Progenitor cell of endocrine pancreas (in vitro differentiated cells): ENCODE results near the gene SPNS2. TPM values are rescaled to one million over a fixed set of nuclear protein-coding genes. Genes with fewer than 3 reads are reported as not detected.

Source experiments
- DNase-seq: peaks from one replicate; pipeline ENCODE4 v3.0.0; 2021; ENCODE audit warnings: low spot score; ENCODE audit not compliant: unreplicated experiment
- H3K27ac Mint-ChIP-seq: 2 replicates; pipeline ENCODE4 v1.8.0; 2021; ENCODE audit warnings: mild to moderate bottlenecking, moderate library complexity, mixed read lengths
- H3K27me3 Mint-ChIP-seq: 2 replicates; pipeline ENCODE4 v1.8.0; 2021; ENCODE audit warnings: mixed read lengths
- H3K36me3 Mint-ChIP-seq: 2 replicates; pipeline ENCODE4 v1.8.0; 2022; ENCODE audit warnings: mixed read lengths; ENCODE audit not compliant: insufficient read depth
- H3K4me1 Mint-ChIP-seq: 2 replicates; pipeline ENCODE4 v1.8.0; 2021; ENCODE audit warnings: low read depth, mixed read lengths
- H3K4me3 Mint-ChIP-seq: 2 replicates; pipeline ENCODE4 v1.8.0; 2021; ENCODE audit warnings: low read depth, mild to moderate bottlenecking, moderate library complexity, mixed read lengths
- H3K9me3 Mint-ChIP-seq: 2 replicates; pipeline ENCODE4 v1.8.0; 2021; ENCODE audit warnings: low read depth, mixed read lengths
- total RNA-seq: library from RNA; stranded (reverse); gene quantifications from 2 replicates; pipeline ENCODE4 v1.2.1, GENCODE V29; 2021
- TF ChIP-seq, protein P1 (sequence below): fragments of 200-600 bp; sonication (generic); IDR thresholded peaks from one replicate; pipeline ENCODE4 v1.5.0; 2021; ENCODE audit warnings: antibody characterized with exemption, mild to moderate bottlenecking; ENCODE audit not compliant: unreplicated experiment

The SPNS2 gene
- total RNA-seq, 1 donor from 2014 or later, result 0.60 TPM

DNA sequence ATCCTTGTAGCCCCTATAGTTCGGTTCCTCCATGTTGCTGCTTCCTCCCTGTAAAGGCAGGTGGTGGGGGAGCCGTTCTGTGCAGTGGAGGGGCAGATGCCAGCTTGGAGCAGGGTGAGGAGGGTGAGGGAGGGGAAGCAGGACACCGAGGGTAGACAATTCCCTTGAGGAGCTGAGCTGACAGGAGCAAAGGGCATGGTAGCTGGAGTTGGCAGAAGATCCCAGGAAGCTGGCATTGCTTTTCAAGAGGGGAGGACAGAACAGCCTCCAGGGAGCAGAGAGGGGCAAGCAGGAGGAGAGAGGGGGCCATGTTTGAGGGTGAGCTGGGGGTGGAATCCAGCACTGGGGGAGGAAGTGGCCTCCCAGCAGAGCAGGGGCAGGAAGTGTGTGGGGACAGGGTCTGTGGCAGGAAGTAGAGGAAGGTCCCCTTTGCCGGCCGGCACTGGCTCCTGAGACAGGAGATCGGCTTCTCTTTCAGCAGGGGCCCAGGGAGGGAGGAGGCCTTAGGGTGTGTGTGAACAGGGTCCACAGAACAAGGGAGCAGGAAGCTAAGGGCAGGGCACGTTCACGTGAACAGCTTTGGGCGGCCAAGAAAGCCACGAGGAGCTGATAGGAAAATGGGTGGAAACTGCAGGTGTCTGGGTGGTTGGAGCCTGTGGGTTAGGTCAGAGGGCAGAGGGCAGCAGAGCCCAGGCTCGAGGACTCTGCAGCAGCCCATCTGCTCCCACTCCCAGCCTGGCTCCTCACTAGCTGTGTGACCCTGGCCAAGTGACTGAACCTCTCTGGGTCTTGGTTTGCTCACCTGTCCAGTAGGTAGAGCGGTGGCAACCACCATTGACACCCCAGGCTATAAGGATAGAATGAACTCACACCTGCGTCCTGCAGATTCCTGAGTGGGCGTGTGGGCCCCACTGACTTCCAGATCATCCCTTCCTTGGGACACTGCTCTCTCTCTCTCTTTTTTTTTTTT is 17.5 kb upstream of the SPNS2 start:
- TF ChIP-seq, protein P1, sequence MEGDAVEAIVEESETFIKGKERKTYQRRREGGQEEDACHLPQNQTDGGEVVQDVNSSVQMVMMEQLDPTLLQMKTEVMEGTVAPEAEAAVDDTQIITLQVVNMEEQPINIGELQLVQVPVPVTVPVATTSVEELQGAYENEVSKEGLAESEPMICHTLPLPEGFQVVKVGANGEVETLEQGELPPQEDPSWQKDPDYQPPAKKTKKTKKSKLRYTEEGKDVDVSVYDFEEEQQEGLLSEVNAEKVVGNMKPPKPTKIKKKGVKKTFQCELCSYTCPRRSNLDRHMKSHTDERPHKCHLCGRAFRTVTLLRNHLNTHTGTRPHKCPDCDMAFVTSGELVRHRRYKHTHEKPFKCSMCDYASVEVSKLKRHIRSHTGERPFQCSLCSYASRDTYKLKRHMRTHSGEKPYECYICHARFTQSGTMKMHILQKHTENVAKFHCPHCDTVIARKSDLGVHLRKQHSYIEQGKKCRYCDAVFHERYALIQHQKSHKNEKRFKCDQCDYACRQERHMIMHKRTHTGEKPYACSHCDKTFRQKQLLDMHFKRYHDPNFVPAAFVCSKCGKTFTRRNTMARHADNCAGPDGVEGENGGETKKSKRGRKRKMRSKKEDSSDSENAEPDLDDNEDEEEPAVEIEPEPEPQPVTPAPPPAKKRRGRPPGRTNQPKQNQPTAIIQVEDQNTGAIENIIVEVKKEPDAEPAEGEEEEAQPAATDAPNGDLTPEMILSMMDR, result no peak
- Mint-ChIP-seq H3K36me3 (no peaks in the 10 kb centered on the region), H3K4me1 (peaks cover 12% of the 10 kb centered on the region), H3K4me3 (no peak overlapping the region), H3K9me3 (no peaks in the 10 kb centered on the region), H3K27me3 (peaks cover 4% of the 10 kb centered on the region), H3K27ac (peak overlapping the region; percentile 71)
- DNase-seq, result no peak

DNA sequence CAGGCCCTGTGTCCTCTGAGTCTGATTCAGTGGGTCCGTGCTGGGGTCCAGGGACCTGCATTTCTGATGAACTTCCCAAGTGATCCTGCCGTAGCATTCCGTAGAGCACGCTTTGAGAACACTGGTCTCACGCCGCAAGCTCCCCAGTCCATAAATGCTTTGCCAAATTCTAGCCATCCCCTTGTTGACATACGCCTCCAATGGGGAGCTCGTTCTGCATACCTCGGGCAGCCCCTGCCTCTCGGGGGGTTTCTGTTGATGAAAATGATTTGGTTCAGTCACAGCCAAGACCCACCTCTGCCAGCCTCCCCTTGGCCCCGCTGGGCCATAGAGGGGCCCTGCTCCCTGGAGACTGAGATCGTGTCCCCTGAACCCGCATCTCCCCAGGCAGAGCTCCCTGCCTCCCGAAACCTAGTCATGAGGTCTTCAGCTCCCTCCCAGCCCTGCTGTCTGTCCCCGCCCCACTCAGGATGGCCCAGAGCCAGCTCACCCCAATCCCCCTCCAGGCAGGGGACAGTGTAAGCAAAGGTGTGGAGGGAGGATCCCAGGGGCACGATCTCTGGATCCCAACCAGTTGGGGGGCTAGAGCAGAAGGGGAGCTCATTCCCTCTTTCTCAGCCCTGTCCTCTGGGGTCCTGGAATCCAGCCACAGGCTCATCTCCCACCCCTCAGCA is 16.2 kb upstream of the SPNS2 start:
- Mint-ChIP-seq H3K9me3 (no peaks in the 10 kb centered on the region), H3K27ac (no peak overlapping the region), H3K36me3 (no peaks in the 10 kb centered on the region), H3K27me3 (peaks cover 4% of the 10 kb centered on the region), H3K4me1 (peaks cover 12% of the 10 kb centered on the region), H3K4me3 (no peak overlapping the region)
- TF ChIP-seq, protein P1, result no peak
- DNase-seq, result no peak

DNA sequence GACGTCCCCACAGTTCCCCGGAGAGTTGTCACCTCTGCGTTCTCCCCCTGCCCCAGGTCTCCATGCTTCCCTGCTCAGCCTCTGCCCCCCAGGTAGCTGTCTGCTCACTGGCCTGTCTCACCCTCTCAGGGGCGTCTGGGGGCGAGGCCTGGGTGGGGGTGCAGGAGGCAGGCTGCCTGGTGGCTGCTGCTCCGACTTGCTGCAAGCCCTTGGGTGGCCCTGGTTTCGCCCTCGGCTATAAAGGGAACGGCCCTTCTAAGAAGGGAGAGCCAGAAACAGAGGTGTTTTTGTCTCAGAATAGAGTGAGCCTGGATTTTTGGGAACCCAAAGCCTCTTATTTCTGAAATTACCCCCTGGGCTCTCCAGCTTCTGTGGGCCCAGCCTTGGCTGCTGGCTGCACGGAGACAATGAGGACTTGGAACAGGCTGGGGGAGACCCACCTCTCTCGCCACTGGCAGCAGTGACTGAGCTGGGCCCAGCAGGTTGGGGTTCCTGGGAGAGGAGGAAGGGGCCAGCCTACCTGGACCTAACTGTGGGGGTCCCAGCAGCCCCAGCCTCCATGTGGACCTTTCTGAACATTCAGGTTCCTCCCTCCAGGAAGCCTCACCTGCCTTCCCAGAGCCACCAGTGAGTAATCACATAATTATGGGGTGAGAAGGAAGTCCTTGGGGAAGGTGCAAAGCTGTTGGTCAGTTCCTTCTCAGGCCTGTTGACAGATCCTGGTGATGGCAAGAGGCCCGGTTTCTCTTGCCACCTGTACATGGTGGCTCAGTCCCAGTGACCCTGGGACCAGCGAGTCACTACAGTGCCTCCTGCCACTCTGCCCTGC is 15.5 kb upstream of the SPNS2 start:
- no peaks in the 10 kb centered on the region for H3K36me3 Mint-ChIP-seq
- H3K4me3 Mint-ChIP-seq, result no peak overlapping the region
- peaks cover 4% of the 10 kb centered on the region for H3K27me3 Mint-ChIP-seq
- no peak overlapping the region for H3K27ac Mint-ChIP-seq
- H3K4me1 Mint-ChIP-seq, result peaks cover 12% of the 10 kb centered on the region
- no peaks in the 10 kb centered on the region for H3K9me3 Mint-ChIP-seq
- no peak for DNase-seq
- TF ChIP-seq, protein P1, result no peak

DNA sequence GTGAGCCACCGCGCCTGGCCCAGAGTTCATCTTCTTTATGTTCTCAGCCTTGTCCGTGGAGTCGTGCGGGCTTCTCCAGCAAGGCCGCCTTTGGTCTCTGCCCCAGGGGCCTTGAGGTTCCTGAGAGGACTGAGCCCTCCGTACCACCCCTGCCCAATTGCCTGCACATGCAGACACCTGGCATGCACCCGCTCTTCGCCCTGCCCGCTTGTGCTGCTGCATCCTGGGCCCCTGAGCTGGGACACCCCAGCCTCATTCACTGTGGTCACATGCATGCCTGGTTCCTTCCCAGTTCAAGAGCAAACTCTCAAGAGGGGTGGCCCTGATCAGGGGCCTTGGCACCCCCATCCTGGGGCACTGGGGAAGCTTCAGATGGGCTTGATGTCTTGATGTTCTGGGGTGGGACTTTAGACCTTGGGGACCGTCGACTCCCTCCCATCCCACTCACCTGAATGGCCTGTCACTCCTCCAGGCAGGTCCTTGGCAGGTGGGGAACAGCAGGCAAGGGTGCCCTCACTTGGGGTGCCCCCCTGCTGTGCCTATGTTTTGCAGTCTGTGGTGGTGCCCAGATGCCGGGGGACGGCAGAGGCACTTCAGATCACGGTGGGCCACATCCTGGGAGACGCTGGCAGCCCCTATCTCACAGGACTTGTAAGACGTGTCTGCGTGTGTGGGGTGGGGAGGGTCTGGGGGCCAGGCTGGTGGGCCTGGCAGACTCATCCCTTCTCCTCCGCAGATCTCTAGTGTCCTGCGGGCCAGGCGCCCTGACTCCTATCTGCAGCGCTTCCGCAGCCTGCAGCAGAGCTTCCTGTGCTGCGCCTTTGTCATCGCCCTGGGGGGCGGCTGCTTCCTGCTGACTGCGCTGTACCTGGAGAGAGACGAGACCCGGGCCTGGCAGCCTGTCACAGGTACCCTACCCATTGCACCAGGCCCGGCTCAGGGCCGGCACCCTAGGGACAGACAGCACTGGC is 12.7 kb upstream of the SPNS2 start:
- no peaks in the 10 kb centered on the region for H3K36me3 Mint-ChIP-seq
- H3K27me3 Mint-ChIP-seq, result peaks cover 4% of the 10 kb centered on the region
- no peak for DNase-seq
- H3K27ac Mint-ChIP-seq, result no peak overlapping the region
- H3K4me1 Mint-ChIP-seq, result peaks cover 4% of the 10 kb centered on the region
- TF ChIP-seq, protein P1, result no peak
- no peak overlapping the region for H3K4me3 Mint-ChIP-seq
- H3K9me3 Mint-ChIP-seq, result no peaks in the 10 kb centered on the region
